ENCODE measurements around the gene ACAD10.
"Not testable (repeated sequence)": the region's sequence is repeated elsewhere in the genome, so short reads cannot be mapped to it uniquely, and the experiment has no call there.

Gene ACAD10

GRCh38 chr12:111685811-111686573, at the start of gene ACAD10, which contains the start of gene BRAP:
TSS of gene ACAD10 (plus strand) at chr12:111686053. CDS start at chr12:111692710, 6,657 bp downstream.
TSS of gene BRAP (minus strand) at chr12:111685956. CDS start at chr12:111685792, 164 bp downstream.
- DNase-seq = peak; percentile 93 to 94

- DNase-seq = no peak
These were observed 49.5 kb upstream of the ACAD10 start for GRCh38 chr12:111636209-111636945.

GRCh38 chr12:111638556-111638955, 47.3 kb upstream of the ACAD10 start:
- DNase-seq = no peak

GRCh38 chr12:111640506-111640905, 45.3 kb upstream of the ACAD10 start:
- DNase-seq = no peak

- DNase-seq = no peak
These were observed 43.0 kb upstream of the ACAD10 start for GRCh38 chr12:111642681-111643426.

GRCh38 chr12:111643427-111643826, 42.4 kb upstream of the ACAD10 start:
- no peak for DNase-seq

GRCh38 chr12:111645433-111645832, 40.4 kb upstream of the ACAD10 start:
- no peak for DNase-seq

- DNase-seq = no peak
These were observed 34.9 kb upstream of the ACAD10 start for GRCh38 chr12:111650912-111651311.

GRCh38 chr12:111652530-111652929, 33.3 kb upstream of the ACAD10 start:
- not testable (repeated sequence) for DNase-seq

GRCh38 chr12:111653596-111653995, 32.3 kb upstream of the ACAD10 start:
- no peak for DNase-seq

- no peak for DNase-seq
These were observed 30.5 kb upstream of the ACAD10 start for GRCh38 chr12:111655356-111655755.

- DNase-seq = no peak
These were observed 29.8 kb upstream of the ACAD10 start for GRCh38 chr12:111656016-111656415.

- no peak for DNase-seq
These were observed 21.4 kb upstream of the ACAD10 start for GRCh38 chr12:111664499-111664898.

GRCh38 chr12:111664961-111665865, 20.6 kb upstream of the ACAD10 start:
- DNase-seq = no peak

GRCh38 chr12:111672822-111673381, 13.0 kb upstream of the ACAD10 start:
- DNase-seq = no peak

GRCh38 chr12:111673503-111673902, 12.3 kb upstream of the ACAD10 start:
- no peak for DNase-seq

GRCh38 chr12:111677186-111677585, 8.7 kb upstream of the ACAD10 start:
- no peak for DNase-seq

- DNase-seq = not testable (repeated sequence)
These were observed 1.2 kb upstream of the ACAD10 start for GRCh38 chr12:111684485-111685198.

GRCh38 chr12:111685322-111685810, 487 bp upstream of the ACAD10 start:
- no peak for DNase-seq

GRCh38 chr12:111686574-111687105, 787 bp downstream of the ACAD10 start:
- DNase-seq = no peak

GRCh38 chr12:111687255-111687654, 1.4 kb downstream of the ACAD10 start:
- DNase-seq = no peak

Data from stimulated activated CD4-positive, alpha-beta T cell treated with anti-CD3 and anti-CD28 coated beads, Interleukin-2, amount 100 ng/mL, for 24 hours (primary cell).